ENCODE results near the gene KRTAP8-1.

GRCh38 chr21:30813174-30813573 is at the start of gene KRTAP8-1:
- TF ChIP-seq, protein P1, sequence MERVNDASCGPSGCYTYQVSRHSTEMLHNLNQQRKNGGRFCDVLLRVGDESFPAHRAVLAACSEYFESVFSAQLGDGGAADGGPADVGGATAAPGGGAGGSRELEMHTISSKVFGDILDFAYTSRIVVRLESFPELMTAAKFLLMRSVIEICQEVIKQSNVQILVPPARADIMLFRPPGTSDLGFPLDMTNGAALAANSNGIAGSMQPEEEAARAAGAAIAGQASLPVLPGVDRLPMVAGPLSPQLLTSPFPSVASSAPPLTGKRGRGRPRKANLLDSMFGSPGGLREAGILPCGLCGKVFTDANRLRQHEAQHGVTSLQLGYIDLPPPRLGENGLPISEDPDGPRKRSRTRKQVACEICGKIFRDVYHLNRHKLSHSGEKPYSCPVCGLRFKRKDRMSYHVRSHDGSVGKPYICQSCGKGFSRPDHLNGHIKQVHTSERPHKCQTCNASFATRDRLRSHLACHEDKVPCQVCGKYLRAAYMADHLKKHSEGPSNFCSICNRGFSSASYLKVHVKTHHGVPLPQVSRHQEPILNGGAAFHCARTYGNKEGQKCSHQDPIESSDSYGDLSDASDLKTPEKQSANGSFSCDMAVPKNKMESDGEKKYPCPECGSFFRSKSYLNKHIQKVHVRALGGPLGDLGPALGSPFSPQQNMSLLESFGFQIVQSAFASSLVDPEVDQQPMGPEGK (CRISPR knock-in tag; IDR thresholded peaks at IDR 0.05; ENCODE audit: borderline replicate concordance): no peak
- no peak for TF ChIP-seq PPARA (CRISPR knock-in tag; IDR thresholded peaks at IDR 0.05; ENCODE audit: borderline replicate concordance)
- no peak for TF ChIP-seq ARNTL (CRISPR knock-in tag; IDR thresholded peaks at IDR 0.05; ENCODE audit: borderline replicate concordance, low read depth)
- TF ChIP-seq ISL1 (CRISPR knock-in tag; IDR thresholded peaks at IDR 0.05): no peak
- no peak for TF ChIP-seq SNAI2 (CRISPR knock-in tag; IDR thresholded peaks at IDR 0.05)
- TF ChIP-seq CREB5 (CRISPR knock-in tag; IDR thresholded peaks at IDR 0.05; ENCODE audit: low read depth): no peak
- TF ChIP-seq ZNF70 (CRISPR knock-in tag; IDR thresholded peaks at IDR 0.05): no peak
- no peak for TF ChIP-seq ZNF8 (CRISPR knock-in tag; IDR thresholded peaks at IDR 0.05)
- TF ChIP-seq, protein P2, sequence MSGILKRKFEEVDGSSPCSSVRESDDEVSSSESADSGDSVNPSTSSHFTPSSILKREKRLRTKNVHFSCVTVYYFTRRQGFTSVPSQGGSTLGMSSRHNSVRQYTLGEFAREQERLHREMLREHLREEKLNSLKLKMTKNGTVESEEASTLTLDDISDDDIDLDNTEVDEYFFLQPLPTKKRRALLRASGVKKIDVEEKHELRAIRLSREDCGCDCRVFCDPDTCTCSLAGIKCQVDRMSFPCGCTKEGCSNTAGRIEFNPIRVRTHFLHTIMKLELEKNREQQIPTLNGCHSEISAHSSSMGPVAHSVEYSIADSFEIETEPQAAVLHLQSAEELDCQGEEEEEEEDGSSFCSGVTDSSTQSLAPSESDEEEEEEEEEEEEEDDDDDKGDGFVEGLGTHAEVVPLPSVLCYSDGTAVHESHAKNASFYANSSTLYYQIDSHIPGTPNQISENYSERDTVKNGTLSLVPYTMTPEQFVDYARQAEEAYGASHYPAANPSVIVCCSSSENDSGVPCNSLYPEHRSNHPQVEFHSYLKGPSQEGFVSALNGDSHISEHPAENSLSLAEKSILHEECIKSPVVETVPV (CRISPR knock-in tag; IDR thresholded peaks at IDR 0.05): no peak
